Amniotic stem cell (primary cell): ENCODE measurements around the gene SMOC2.
"Not testable (repeated sequence)": the region's sequence is repeated elsewhere in the genome, so short reads cannot be mapped to it uniquely, and the experiment has no call there.

ENCODE experiments used
- DNase-seq: peaks from one replicate; lab custom pipeline; 2025; lab: John Stamatoyannopoulos, UW

Gene SMOC2

GRCh38 chr6:168660400-168660945 lies 219.5 kb downstream of the SMOC2 start:
- DNase-seq: no peak

- DNase-seq: no peak
These were observed 221.4 kb downstream of the SMOC2 start for GRCh38 chr6:168662301-168662936.

GRCh38 chr6:168663041-168663440 lies 222.1 kb downstream of the SMOC2 start:
- no peak for DNase-seq

DNA sequence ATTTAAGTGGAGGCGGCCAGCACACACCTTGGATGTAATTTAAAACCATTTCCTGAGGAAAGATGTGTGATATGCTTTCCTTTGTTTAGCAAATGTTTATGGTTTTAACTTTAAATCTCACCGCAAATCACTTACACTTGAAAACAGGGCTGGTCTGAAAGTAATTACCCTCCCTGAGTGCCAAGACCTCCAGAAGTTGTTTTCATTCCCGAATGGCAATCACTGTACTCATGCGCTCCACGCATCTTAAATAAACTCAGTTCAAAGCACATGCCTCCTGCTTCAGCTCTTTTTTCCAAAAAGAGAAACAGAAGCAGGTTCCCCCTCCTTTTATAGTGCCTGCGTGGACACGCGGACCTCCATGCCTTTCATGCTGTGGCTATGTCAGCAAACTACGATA lies 224.0 kb downstream of the SMOC2 start:
- DNase-seq: no peak

DNA sequence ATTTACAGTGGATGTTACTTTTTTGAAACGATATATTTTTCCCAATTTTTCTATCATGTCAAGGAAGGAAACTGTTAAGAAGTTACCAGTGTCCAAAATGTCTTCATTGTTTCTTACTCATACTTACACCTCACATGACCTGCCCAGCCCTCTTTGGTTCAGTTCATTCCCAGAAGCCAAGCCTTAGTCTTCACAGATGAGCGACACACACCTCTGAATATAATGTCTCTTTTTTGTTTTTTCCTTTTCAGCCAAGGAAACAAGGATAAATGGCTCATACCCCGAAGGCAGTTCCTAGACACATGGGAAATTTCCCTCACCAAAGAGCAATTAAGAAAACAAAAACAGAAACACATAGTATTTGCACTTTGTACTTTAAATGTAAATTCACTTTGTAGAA lies 225.2 kb downstream of the SMOC2 start:
- DNase-seq: no peak

- no peak for DNase-seq
These were observed 225.9 kb downstream of the SMOC2 start for GRCh38 chr6:168666699-168667427.

DNA sequence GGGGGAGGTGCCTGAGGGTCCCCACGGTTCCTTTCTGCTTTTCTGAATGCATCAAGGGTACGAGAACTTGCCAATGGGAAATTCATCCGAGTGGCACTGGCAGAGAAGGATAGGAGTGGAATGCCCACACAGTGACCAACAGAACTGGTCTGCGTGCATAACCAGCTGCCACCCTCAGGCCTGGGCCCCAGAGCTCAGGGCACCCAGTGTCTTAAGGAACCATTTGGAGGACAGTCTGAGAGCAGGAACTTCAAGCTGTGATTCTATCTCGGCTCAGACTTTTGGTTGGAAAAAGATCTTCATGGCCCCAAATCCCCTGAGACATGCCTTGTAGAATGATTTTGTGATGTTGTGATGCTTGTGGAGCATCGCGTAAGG lies 226.4 kb downstream of the SMOC2 start:
- DNase-seq: no peak

- DNase-seq: no peak
These were observed 229.5 kb downstream of the SMOC2 start for GRCh38 chr6:168670401-168670985.

DNA sequence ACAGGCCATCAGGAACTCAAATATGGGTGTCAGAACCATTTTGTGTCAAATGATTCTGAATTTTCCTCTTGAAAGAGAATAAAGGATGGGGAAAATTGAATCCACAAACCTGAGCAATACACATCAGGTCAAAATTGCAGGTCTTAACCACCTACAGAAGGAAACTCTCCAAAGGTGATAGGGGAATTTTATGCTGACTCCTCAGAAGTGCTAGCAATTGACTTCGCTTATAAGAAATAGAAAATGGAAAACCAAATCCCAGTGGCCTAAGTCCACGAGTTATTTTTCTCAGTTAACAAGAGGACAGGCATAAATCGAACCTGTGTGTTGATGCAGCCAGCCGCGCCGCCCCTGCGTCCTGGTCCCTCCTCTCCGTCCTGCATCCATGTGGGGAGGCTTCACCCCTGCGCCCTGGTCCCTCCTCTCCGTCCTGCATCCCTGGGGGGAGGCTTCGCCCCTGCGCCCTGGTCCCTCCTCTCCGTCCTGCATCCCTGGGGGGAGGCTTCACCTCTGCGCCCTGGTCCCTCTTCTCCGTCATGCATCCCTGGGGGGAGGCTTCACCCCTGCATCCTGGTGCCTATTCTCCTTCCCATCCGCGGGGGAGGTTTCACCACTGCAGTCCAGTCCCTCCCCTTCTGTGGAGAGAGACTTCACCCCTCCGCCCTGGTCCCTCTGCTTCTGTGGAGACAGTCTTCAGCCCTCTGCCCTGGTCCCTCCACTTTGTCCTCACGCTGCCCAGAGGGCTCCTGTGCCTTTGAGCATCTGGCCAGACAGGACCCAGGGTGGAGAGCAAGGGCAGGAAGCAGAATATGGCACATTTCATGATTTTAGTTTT lies 230.3 kb downstream of the SMOC2 start:
- no peak for DNase-seq

DNA sequence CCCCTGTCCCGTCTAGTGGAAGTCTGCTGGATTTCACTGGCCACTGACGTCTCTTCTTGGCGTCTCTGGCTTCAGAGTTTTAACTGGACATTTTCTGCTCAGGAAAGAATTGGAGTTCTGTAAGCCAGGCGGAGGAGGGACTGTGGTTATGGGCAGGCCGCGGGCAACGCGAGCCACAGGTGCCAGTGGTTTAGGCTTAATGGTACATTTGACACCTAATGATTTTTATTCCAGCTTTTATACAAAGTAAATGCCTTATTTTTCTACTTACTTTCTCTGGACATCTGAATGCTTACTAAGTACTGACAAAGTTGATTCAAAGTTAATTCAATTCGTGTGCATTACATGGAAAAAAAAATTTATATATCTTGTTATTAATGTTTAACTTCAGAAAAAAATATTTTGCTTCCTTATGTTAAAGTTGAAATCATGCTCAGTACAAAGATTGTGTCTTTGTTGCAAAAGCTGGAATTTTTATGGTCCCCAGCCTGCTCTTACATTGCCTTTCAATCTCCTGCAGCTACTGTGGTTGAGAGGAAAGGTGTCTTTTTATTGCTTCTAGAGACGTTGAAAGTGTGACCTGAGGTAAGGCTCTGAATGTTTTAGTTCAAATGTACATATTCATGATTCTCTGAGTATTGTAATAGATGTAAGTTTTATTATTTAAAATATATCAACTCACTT lies 231.0 kb downstream of the SMOC2 start:
- no peak for DNase-seq

DNA sequence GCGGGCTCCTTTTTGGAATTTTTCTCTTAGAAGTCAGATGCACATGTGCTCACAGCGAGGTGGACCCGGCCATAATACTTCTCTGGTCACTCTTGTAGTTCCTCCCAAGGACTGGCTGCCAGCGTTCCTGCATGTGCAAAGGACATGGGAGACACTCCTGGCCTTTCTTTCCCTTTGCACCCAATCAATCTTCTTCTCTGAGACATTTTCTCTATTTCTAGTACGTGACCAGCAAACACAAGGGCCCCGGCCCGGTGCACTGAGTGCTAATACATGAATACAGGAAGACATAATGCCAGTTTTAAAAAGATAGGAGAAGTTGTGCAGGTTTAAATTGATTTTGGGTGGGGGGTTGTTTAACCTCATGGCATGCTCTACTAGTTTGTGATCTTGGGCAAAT lies 233.6 kb downstream of the SMOC2 start:
- DNase-seq: no peak

DNA sequence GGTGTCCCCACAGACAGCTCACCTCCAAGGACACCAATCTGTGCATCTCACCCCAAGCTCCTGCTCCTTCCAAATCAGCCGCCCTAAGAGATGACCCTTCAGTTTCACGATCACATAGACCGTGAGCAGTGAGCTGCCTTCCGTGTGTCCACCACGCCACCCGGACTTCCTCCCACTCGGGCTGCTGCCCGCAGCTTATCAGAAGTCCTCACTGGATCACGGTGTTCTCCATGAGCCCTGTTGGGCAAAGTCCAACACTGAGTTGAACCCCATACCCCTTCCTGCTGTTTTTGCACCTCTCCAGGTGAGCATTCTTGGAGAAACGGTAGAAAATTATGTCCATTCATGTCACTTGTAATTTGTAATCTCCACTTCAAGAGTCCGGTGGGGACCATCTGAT lies 234.4 kb downstream of the SMOC2 start:
- no peak for DNase-seq

DNA sequence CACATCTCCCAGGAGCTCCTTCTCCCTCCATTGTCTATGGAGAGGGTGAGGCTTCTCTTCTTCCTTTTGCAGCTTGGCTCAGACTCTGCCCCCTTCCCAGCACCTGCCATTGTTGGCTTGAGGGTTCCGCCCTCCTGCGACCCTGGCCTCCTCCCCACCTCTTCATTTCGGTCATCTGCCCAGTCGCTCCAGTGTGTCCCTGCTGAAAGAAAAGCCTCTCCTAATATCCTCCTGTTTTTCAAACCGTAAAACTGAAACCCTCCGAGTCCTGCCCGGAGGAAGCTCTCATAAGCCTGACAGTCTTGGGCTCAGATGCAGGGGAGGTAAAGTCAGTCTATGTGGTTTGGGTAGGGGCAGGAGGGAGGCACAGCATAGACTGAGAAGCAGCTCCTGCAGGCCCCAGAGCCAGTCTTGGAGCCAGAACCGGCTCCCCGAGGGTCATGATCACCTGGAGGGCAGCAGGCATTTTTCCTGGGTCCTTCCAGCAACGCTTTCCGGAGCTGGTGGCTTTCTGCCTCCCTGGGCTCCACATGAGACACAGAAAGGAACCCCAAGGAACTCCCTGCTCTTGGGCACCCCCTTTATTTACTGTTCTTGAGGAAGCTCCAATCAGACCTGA lies 235.1 kb downstream of the SMOC2 start:
- no peak for DNase-seq

DNA sequence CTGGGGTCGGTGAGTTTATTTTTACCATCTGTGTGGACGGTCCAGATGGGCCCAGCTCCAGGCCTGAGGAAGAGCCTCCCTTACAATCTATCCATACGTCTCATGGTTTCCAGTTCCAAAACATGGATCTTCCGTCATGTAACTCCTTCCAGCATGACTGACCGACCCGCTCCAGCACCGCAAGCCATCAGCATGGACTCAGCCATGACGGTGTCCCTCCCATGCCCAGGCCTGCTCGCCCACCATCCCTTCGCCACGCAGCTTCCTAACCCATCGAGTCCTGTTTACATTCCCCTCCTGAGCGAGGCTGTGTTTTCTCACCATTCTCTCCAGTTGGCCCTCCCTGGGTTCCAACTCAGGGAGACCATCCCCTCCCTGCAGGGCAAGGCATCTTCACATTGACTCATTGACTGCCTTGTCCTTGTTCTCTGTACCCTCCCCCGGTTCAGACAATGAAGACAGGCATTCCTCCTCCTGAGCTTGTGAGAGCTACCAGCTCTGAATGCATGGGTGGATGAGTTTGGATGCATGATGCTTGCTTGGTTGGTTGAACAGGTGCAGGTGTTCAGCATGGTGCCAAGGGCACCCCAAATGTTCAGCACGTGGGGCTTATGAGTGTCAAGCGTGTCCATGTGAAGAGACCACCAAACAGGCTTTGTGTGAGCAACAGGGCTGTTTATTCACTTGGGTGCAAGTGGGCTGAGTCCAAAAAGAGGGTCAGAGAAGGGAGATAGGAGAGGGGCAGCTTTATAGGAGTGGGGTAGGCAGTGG lies 235.8 kb downstream of the SMOC2 start:
- no peak for DNase-seq

- DNase-seq: not testable (repeated sequence)
These were observed 236.4 kb downstream of the SMOC2 start for GRCh38 chr6:168677323-168677781.

GRCh38 chr6:168678077-168678476 lies 237.1 kb downstream of the SMOC2 start:
- no peak for DNase-seq

DNA sequence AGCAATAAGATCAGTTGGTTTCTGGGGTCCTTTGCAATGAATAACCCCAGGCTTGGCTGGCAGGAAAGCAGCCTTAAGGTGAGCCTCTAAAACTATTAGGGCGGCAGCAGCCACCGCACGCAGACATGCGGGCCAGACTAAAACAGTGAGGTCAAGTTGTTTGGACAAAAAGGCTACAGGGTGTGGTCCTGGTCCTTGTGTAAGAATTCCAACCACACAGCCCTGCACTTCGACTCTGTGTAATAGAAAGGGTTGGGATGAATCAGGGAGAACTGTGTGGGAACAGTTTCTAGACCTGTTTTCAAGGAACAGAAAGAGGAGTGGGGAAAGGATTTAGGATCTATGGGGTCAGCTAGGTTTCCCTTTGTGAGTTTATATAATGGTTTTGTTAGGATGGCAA lies 237.6 kb downstream of the SMOC2 start:
- DNase-seq: no peak

DNA sequence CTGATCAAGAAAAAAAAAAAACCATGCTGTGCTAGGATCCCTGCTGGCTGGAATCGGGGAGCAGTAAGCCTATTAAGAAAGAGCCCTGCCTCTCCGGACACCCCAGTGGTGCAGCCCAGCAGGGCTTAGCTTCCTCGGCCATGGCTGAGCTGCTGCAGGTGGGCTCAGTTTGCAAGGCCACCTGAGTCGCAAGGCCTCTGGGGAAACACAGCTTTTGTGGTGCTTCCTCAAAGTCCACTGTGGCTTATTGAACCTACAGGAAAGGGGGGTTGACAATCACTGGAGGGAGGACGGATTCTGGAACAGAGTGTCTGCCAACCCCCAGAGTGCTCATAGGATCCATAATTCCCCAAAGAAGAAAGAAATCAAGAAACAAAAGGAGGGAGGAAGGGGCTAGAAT lies 240.8 kb downstream of the SMOC2 start:
- DNase-seq: no peak

- DNase-seq: no peak
These were observed 242.6 kb downstream of the SMOC2 start for GRCh38 chr6:168683621-168684020.

DNA sequence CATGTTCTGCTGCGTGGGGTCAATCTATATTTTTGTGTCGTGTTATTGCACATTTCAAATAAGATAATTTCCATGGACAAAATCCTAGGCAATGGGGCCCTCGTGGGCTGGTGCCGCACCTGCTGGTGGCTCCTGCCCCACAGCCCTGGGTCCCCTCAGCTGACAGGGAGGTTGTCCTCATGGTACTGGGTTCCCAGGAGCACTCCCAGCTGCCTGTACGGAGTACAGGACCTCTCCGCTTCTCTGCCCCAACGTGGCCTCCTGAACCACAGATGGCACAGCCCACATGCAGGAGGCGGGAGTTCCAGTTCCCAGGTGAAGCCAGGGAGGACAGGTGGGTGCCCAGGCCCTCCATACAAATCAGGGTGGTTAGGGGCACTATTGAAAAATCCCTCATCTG lies 243.5 kb downstream of the SMOC2 start:
- no peak for DNase-seq
